A549 (cell line): ENCODE measurements around the gene KHDC3L. TPM values are rescaled to one million over a fixed set of nuclear protein-coding genes. Genes with fewer than 3 reads are reported as not detected.

ENCODE experiments used
- ATAC-seq, 2 experiments: fragments of 200-7000 bp in 1 of 2; fragments of >200 bp in 1 of 2; cut with Nextera tagmentation in 1 of 2; cut with Tn5 transposase in 1 of 2; 3 replicates each; pipeline versions ENCODE4 v1.8.0 to v1.9.1; 2018 to 2020; ENCODE audit warnings: mild to moderate bottlenecking in 1 of 2, moderate library complexity in 1 of 2
- CTCF ChIA-PET: fragments of 300-600 bp; sonication (Branson Sonifier 250); formaldehyde crosslinking; extraction: SDS; loops from one replicate; lab custom pipeline; 2021; ENCODE audit warnings: antibody characterized with exemption, inconsistent platforms; lab: Yijun Ruan, JAX
- POLR2A ChIA-PET: fragments of 350-600 bp; formaldehyde crosslinking; extraction: SDS; loops from one replicate; lab custom pipeline; 2021; ENCODE audit warnings: antibody characterized with exemption, inconsistent platforms; lab: Yijun Ruan, JAX
- DNase-seq, 2 experiments: peaks; one replicate each; pipeline versions ENCODE4 v3.0.0 to v3.0.0-alpha.2; 2011 to 2016; ENCODE audit warnings: low read depth in 1 of 2, low spot score in 1 of 2
- FAIRE-seq: peaks from 2 replicates; lab custom pipeline; 2011; peaks lifted over from hg19 to GRCh38; lab: Jason Lieb, UNC
- H3K27ac ChIP-seq, 2 experiments: fragments of >200 bp; sonication (Bioruptor Twin); formaldehyde crosslinking; 3 replicates each; pipeline ENCODE4 v1.5.1; 2016 to 2017
- H3K4me1 ChIP-seq: fragments of >200 bp; sonication (Bioruptor Twin); formaldehyde crosslinking; 3 replicates; pipeline ENCODE4 v1.6.1; 2016
- H3K4me2 ChIP-seq: fragments of >200 bp; sonication (Bioruptor Twin); formaldehyde crosslinking; 3 replicates; pipeline ENCODE4 v1.6.1; 2016
- H3K4me3 ChIP-seq: fragments of >200 bp; sonication (Bioruptor Twin); formaldehyde crosslinking; 3 replicates; pipeline ENCODE4 v1.5.1; 2016
- H3K9me3 ChIP-seq: fragments of >200 bp; sonication (Bioruptor Twin); formaldehyde crosslinking; 3 replicates; pipeline ENCODE4 v1.6.1; 2016
- CBX2 ChIP-seq: fragments of 200-600 bp; sonication (generic); IDR thresholded peaks from 2 replicates; pipeline ENCODE4 v1.6.1; 2016; ENCODE audit warnings: low read depth, mild to moderate bottlenecking, borderline replicate concordance
- CBX8 ChIP-seq: fragments of 200-600 bp; sonication (generic); IDR thresholded peaks from 2 replicates; pipeline ENCODE4 v1.6.1; 2016
- CEBPB ChIP-seq, 2 experiments: fragments of >200 bp in 1 of 2; sonication (Bioruptor Twin) in 1 of 2; formaldehyde crosslinking in 1 of 2; IDR thresholded peaks; 2 replicates each; pipeline ENCODE4 v1.6.1; 2012 to 2016
- CTCF ChIP-seq: fragments of >200 bp; sonication (Bioruptor Twin); formaldehyde crosslinking; IDR thresholded peaks from 3 replicates; pipeline ENCODE4 v1.5.1; 2016
- E2F6 ChIP-seq: IDR thresholded peaks from 2 replicates; pipeline ENCODE4 v1.6.1; 2012; ENCODE audit warnings: low read depth, borderline replicate concordance
- EHMT2 ChIP-seq: fragments of 200-600 bp; sonication (generic); IDR thresholded peaks from 2 replicates; pipeline ENCODE4 v1.6.1; 2016; ENCODE audit warnings: antibody characterized with exemption, low read depth, mild to moderate bottlenecking, moderate library complexity
- FOXS1 ChIP-seq: fragments of 250-450 bp; sonication (Bioruptor Pico); IDR thresholded peaks from 2 replicates; pipeline ENCODE4 v1.5.0; 2020; ENCODE audit warnings: mild to moderate bottlenecking, moderate library complexity
- GATA3 ChIP-seq: IDR thresholded peaks from 2 replicates; pipeline ENCODE4 v1.6.1; 2012; ENCODE audit warnings: borderline replicate concordance
- HEYL ChIP-seq: fragments of 250-450 bp; sonication (Bioruptor Pico); IDR thresholded peaks from 2 replicates; pipeline ENCODE4 v1.8.0; 2021; ENCODE audit warnings: mild to moderate bottlenecking, moderate library complexity
- HMGXB4 ChIP-seq: fragments of 250-450 bp; sonication (Bioruptor Pico); IDR thresholded peaks from 2 replicates; pipeline ENCODE4 v1.5.0; 2021; ENCODE audit warnings: mild to moderate bottlenecking, moderate library complexity, borderline replicate concordance
- HOXA7 ChIP-seq: fragments of 250-450 bp; sonication (Bioruptor Pico); IDR thresholded peaks from 2 replicates; pipeline ENCODE4 v1.5.0; 2020; ENCODE audit warnings: mild to moderate bottlenecking, moderate library complexity
- HOXB13 ChIP-seq: fragments of 250-450 bp; sonication (Bioruptor Pico); IDR thresholded peaks from 2 replicates; pipeline ENCODE4 v1.5.0; 2020; ENCODE audit warnings: low read depth, mild to moderate bottlenecking, moderate library complexity
- HOXB5 ChIP-seq: fragments of 250-450 bp; sonication (Bioruptor Pico); IDR thresholded peaks from 2 replicates; pipeline ENCODE4 v1.5.0; 2020; ENCODE audit warnings: mild to moderate bottlenecking, moderate library complexity
- KDM1A ChIP-seq: fragments of 200-600 bp; sonication (generic); IDR thresholded peaks from 2 replicates; pipeline ENCODE4 v1.6.1; 2016; ENCODE audit warnings: low read depth, mild to moderate bottlenecking
- KDM5A ChIP-seq: fragments of 200-600 bp; sonication (generic); IDR thresholded peaks from 2 replicates; pipeline ENCODE4 v1.6.1; 2016; ENCODE audit warnings: antibody characterized with exemption, mild to moderate bottlenecking
- MAFK ChIP-seq: fragments of 450-650 bp; IDR thresholded peaks from 2 replicates; pipeline ENCODE4 v1.6.1; 2014; ENCODE audit not compliant: partially characterized antibody
- MAX ChIP-seq: IDR thresholded peaks from 2 replicates; pipeline ENCODE4 v1.6.1; 2012
- MAZ ChIP-seq: fragments of 150-350 bp; IDR thresholded peaks from 2 replicates; pipeline ENCODE4 v1.6.1; 2014; ENCODE audit warnings: antibody characterized with exemption, low read depth, low read length, borderline replicate concordance
- NFE2L2 ChIP-seq: fragments of 150-350 bp; conservative IDR thresholded peaks from 2 replicates; pipeline ENCODE4 v1.6.1; 2014; ENCODE audit warnings: low read length
- PHF8 ChIP-seq: fragments of 200-600 bp; sonication (generic); IDR thresholded peaks from 2 replicates; pipeline ENCODE4 v1.6.1; 2016; ENCODE audit warnings: low read depth, mild to moderate bottlenecking, antibody characterized with exemption, moderate library complexity, borderline replicate concordance
- POLR2AphosphoS2 ChIP-seq: conservative IDR thresholded peaks from 2 replicates; pipeline ENCODE4 v1.6.1; 2012; ENCODE audit warnings: low read length, improper control_type of control experiment, inconsistent platforms
- RAD21 ChIP-seq, 2 experiments: fragments of >200 bp in 1 of 2; sonication (Bioruptor Twin) in 1 of 2; formaldehyde crosslinking in 1 of 2; IDR thresholded peaks in 1 of 2; conservative IDR thresholded peaks in 1 of 2; 2 replicates in 1 of 2; 3 replicates in 1 of 2; pipeline ENCODE4 v1.6.1; 2012 to 2018; ENCODE audit warnings: inconsistent platforms in 1 of 2
- RARB ChIP-seq: fragments of 250-450 bp; sonication (Bioruptor Pico); IDR thresholded peaks from 2 replicates; pipeline ENCODE4 v1.8.0; 2021; ENCODE audit warnings: mild to moderate bottlenecking, moderate library complexity
- RCOR1 ChIP-seq: fragments of 150-350 bp; IDR thresholded peaks from 2 replicates; pipeline ENCODE4 v1.6.1; 2014; ENCODE audit warnings: antibody characterized with exemption, low read length, low read depth
- RFX5 ChIP-seq: fragments of 450-650 bp; IDR thresholded peaks from 2 replicates; pipeline ENCODE4 v1.7.1; 2014; ENCODE audit warnings: antibody characterized with exemption, mild to moderate bottlenecking, moderate library complexity
- RNF2 ChIP-seq: fragments of 200-600 bp; sonication (generic); IDR thresholded peaks from 2 replicates; pipeline ENCODE4 v1.6.1; 2016; ENCODE audit warnings: low read depth, mild to moderate bottlenecking, antibody characterized with exemption, moderate library complexity, borderline replicate concordance
- SMC3 ChIP-seq: fragments of >200 bp; sonication (Bioruptor Twin); formaldehyde crosslinking; IDR thresholded peaks from 3 replicates; pipeline ENCODE4 v1.6.1; 2018; ENCODE audit warnings: inconsistent platforms
- TFCP2L1 ChIP-seq: fragments of 250-450 bp; sonication (Bioruptor Pico); IDR thresholded peaks from 2 replicates; pipeline ENCODE4 v1.5.0; 2021; ENCODE audit warnings: mild to moderate bottlenecking
- TP53 ChIP-seq: fragments of 250-450 bp; sonication (Bioruptor Pico); IDR thresholded peaks from 2 replicates; pipeline ENCODE4 v1.5.0; 2021; ENCODE audit warnings: mild to moderate bottlenecking, moderate library complexity
- USF2 ChIP-seq: fragments of 450-650 bp; IDR thresholded peaks from 2 replicates; pipeline ENCODE4 v1.6.1; 2014; ENCODE audit warnings: antibody characterized with exemption
- ZFP36 ChIP-seq: fragments of 450-650 bp; IDR thresholded peaks from 2 replicates; pipeline ENCODE4 v1.6.1; 2014; ENCODE audit warnings: borderline replicate concordance; ENCODE audit not compliant: partially characterized antibody
- ZNF302 ChIP-seq: fragments of 250-450 bp; sonication (Bioruptor Pico); IDR thresholded peaks from 2 replicates; pipeline ENCODE4 v1.9.0; 2021; ENCODE audit warnings: inconsistent platforms, mild to moderate bottlenecking, moderate library complexity
- ZSCAN20 ChIP-seq: fragments of 250-450 bp; sonication (Bioruptor Pico); IDR thresholded peaks from 2 replicates; pipeline ENCODE4 v1.8.0; 2022; ENCODE audit warnings: mild to moderate bottlenecking, moderate library complexity
- WGBS: methylation state at CpG from one replicate; pipeline ENCODE4 v1.1.6; 2017; ENCODE audit errors: missing lambda C conversion rate; 5-methylcytosine and 5-hydroxymethylcytosine counted together
- polyA plus RNA-seq, 4 experiments: library from polyadenylated mRNA; depleted of rRNA in 3 of 4; stranded (reverse); fragments of >200 nt; fragmentation: RNase III in 1 of 4; extraction: RNeasy Plus Mini Kit Qiagen cat#74134 plus additional on column Dnase treatment in 1 of 4; gene quantifications; 2 replicates in 3 of 4; 3 replicates in 1 of 4; pipeline ENCODE4 v1.2.3, GENCODE V29; 2011 to 2017

KHDC3L gene
- polyA plus RNA-seq, 2 of the 4 experiments (the other 2 are of a cell fraction): not detected

GRCh38 chr6:73363537-73363875 lies 1.0 kb downstream of the KHDC3L start:
- POLR2A ChIA-PET: no interaction called here
- H3K4me1 ChIP-seq: no peaks in the 10 kb centered on the region
- CTCF ChIA-PET: no interaction called here
- no peaks in the 10 kb centered on the region for H3K9me3 ChIP-seq
- TF ChIP-seq HEYL (CRISPR knock-in tag) (no peak), CBX2 (no peak), POLR2AphosphoS2 (no peak), USF2 (no peak), RNF2 (no peak), RCOR1 (no peak), HOXB13 (CRISPR knock-in tag) (no peak), RARB (CRISPR knock-in tag) (no peak), SMC3 (no peak), HMGXB4 (no peak), FOXS1 (CRISPR knock-in tag) (no peak)
- TF ChIP-seq, all 56 proteins: peak for 0
- no peak overlapping the region for H3K27ac ChIP-seq
- no peak overlapping the region for H3K4me2 ChIP-seq
- FAIRE-seq (no peak), ATAC-seq (no peak), DNase-seq (no peak)
- 75% methylated on average over 4 of the region's 23 CpGs for WGBS
- no peak overlapping the region for H3K4me3 ChIP-seq

- TF ChIP-seq PHF8: no peak
- TF ChIP-seq KDM1A: no peak
- no peak for TF ChIP-seq HOXB13 (CRISPR knock-in tag)
- no peak for TF ChIP-seq CEBPB (IDR thresholded peaks at IDR 0.05)
- TF ChIP-seq E2F6: no peak
- TF ChIP-seq GATA3: no peak
- no peak for TF ChIP-seq ZSCAN20 (CRISPR knock-in tag)
- TF ChIP-seq HOXB5 (CRISPR knock-in tag): no peak
- no peak for TF ChIP-seq MAFK
- no peak for TF ChIP-seq FOXS1 (CRISPR knock-in tag)
- no peak for TF ChIP-seq CBX8
- DNase-seq (no peak), FAIRE-seq (no peak), ATAC-seq (no peak)
- ChIA-PET POLR2A (no interaction called here), CTCF (no interaction called here)
- H3K9me3 ChIP-seq: no peaks in the 10 kb centered on the region
- H3K27ac ChIP-seq: no peak overlapping the region
- no peak overlapping the region for H3K4me3 ChIP-seq
- H3K4me1 ChIP-seq: no peaks in the 10 kb centered on the region
- WGBS: 76% methylated on average over 7 of the region's 14 CpGs
- no peak overlapping the region for H3K4me2 ChIP-seq
Measured at GRCh38 chr6:73364121-73364520, 1.7 kb downstream of the KHDC3L start.

GRCh38 chr6:73364549-73364948 lies 2.1 kb downstream of the KHDC3L start:
- CTCF ChIA-PET: no interaction called here
- ATAC-seq: no peak
- H3K9me3 ChIP-seq: no peaks in the 10 kb centered on the region
- POLR2A ChIA-PET: no interaction called here
- no peak for DNase-seq
- H3K4me1 ChIP-seq: no peaks in the 10 kb centered on the region
- no peak overlapping the region for H3K4me2 ChIP-seq
- H3K27ac ChIP-seq: no peak overlapping the region
- no peak for FAIRE-seq
- 59% methylated on average over 9 of the region's 9 CpGs for WGBS
- no peak overlapping the region for H3K4me3 ChIP-seq
- TF ChIP-seq CTCF (no peak), RFX5 (no peak), NFE2L2 (no peak), ZNF302 (CRISPR knock-in tag) (no peak), MAX (no peak), TFCP2L1 (no peak), RARB (CRISPR knock-in tag) (no peak), MAZ (no peak), HOXA7 (no peak), ZFP36 (no peak), KDM1A (no peak), EHMT2 (no peak), TP53 (no peak), RAD21 (conservative IDR thresholded peaks at IDR 0.05 in 1 of 2, IDR thresholded peaks at IDR 0.05 in 1 of 2) (no peak), KDM5A (no peak), RNF2 (no peak)
